Kidney (tissue), 14 donors: Measurements from ENCODE around the gene RERE. TPM values are rescaled to one million over a fixed set of nuclear protein-coding genes. Genes with fewer than 3 reads are reported as not detected.
A peak's percentile ranks its signal among the peaks of the same experiment; 100 is the strongest.

ENCODE experiments used
- DNase-seq, 5 donors: peaks; one replicate each; pipeline ENCODE4 v3.0.0-alpha.2; 2013 to 2020
- FAIRE-seq: peaks from 2 replicates; lab custom pipeline; 2012; peaks lifted over from hg19 to GRCh38; lab: Jason Lieb, UNC
- H3K27ac ChIP-seq, 2 donors: one replicate each; pipeline ENCODE4 v1.7.0; 2013; ENCODE audit warnings: low read depth in 2 of 2, low read length in 2 of 2, inconsistent platforms in 1 of 2
- H3K27me3 ChIP-seq: one replicate; pipeline ENCODE4 v1.7.1; 2013; ENCODE audit warnings: low read length, inconsistent platforms; ENCODE audit not compliant: control insufficient read depth, insufficient read depth
- H3K36me3 ChIP-seq, 3 donors: one replicate each; pipeline versions ENCODE4 v1.7.0 to v1.7.1; 2013; ENCODE audit warnings: low read length in 3 of 3, control low read depth in 1 of 3, inconsistent platforms in 1 of 3; ENCODE audit not compliant: insufficient read depth in 3 of 3, control insufficient read depth in 2 of 3
- H3K4me1 ChIP-seq, 3 donors: one replicate each; pipeline versions ENCODE4 v1.7.0 to v1.7.1; 2013; ENCODE audit warnings: low read length in 3 of 3, inconsistent platforms in 1 of 3, low read depth in 1 of 3; ENCODE audit not compliant: control insufficient read depth in 2 of 3, insufficient read depth in 2 of 3
- H3K4me3 ChIP-seq, 3 donors: one replicate each; pipeline versions ENCODE4 v1.7.0 to v1.8.1; 2013; ENCODE audit warnings: low read length in 3 of 3, control low read depth in 1 of 3, inconsistent platforms in 1 of 3
- H3K9ac ChIP-seq, 3 donors: one replicate each; pipeline versions ENCODE4 v1.7.0 to v1.7.1; 2013; ENCODE audit warnings: low read length in 3 of 3, control low read depth in 1 of 3, inconsistent platforms in 1 of 3
- H3K9me3 ChIP-seq, 3 donors: one replicate each; pipeline versions ENCODE4 v1.7.0 to v1.7.1; 2013; ENCODE audit warnings: low read length in 3 of 3, control low read depth in 1 of 3, inconsistent platforms in 1 of 3; ENCODE audit not compliant: control insufficient read depth in 2 of 3, insufficient read depth in 1 of 3
- intact Hi-C: fragments of 100-400 bp; cut with DNase I; formaldehyde crosslinking; loops from one replicate; pipeline ENCODE4 v1.11.1; 2022
- polyA plus RNA-seq: library from polyadenylated mRNA; stranded (reverse); fragments of 350-450 nt; fragmentation: Illumina TruSeq; extraction: RNeasy Lipid Tissue Mini Kit (QIAGEN cat#74804); gene quantifications from one replicate; pipeline ENCODE4 v1.2.3, GENCODE V29; 2014; ENCODE audit warnings: low read depth, low replicate concordance; ENCODE audit not compliant: insufficient read depth
- total RNA-seq: library from RNA; stranded (reverse); fragmentation: NEBNext Ultra II Directional; extraction: Animal tissue kit (Norgen Biotek cat#: 25700); gene quantifications from one replicate; pipeline ENCODE4 v1.2.1, GENCODE V29; 2021
- TF ChIP-seq, protein P1 (sequence below): IDR thresholded peaks from 3 replicates; pipeline ENCODE4 v1.5.1; 2012; ENCODE audit warnings: mild to moderate bottlenecking, moderate library complexity, borderline replicate concordance; ENCODE audit not compliant: insufficient read depth; ENCODE audit errors: extremely low read depth
- donor health status: control.
- donor health status: control.
- donor health status: control.
- donor health status: control.
- donor health status: control.
- donor health status: DM: yes; HTN: yes; CAD: no.
- donor health status: Normal renal cell carcinoma (clear cell type).

Gene RERE
- total and polyA plus RNA-seq, 2 donors from 2014 or later: 37.2 to 176 TPM

DNA sequence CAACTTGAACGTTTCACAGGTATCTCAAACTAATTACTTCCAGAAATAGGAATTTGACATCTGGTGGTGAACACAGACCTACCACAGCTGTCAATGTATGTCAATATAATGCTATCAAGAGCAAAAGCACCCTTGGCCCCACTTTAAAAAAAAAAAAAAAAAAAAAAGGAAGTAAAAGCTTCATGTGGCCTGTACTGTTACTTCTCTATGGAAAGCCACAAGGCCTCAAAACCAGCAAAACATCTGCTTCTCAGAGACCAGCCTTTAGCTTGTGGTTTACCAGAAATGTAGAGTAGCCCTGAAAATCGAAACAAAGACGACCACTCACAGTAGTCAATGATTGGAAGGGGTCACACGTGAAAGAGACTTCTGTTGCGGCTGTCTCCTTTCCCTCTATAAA, 389.9 kb downstream of the RERE start:
- Histone ChIP-seq H3K27me3 (no peaks in the 10 kb centered on the region), H3K4me3 (no peak overlapping the region), H3K4me1 (peaks cover 4 to 31% (median 31%) of the 10 kb centered on the region in 3 donors), H3K27ac (no peak overlapping the region), H3K9ac (no peak overlapping the region), H3K36me3 (no peaks in the 10 kb centered on the region), H3K9me3 (no peaks in the 10 kb centered on the region)
- FAIRE-seq: no peak
- TF ChIP-seq, protein P1, sequence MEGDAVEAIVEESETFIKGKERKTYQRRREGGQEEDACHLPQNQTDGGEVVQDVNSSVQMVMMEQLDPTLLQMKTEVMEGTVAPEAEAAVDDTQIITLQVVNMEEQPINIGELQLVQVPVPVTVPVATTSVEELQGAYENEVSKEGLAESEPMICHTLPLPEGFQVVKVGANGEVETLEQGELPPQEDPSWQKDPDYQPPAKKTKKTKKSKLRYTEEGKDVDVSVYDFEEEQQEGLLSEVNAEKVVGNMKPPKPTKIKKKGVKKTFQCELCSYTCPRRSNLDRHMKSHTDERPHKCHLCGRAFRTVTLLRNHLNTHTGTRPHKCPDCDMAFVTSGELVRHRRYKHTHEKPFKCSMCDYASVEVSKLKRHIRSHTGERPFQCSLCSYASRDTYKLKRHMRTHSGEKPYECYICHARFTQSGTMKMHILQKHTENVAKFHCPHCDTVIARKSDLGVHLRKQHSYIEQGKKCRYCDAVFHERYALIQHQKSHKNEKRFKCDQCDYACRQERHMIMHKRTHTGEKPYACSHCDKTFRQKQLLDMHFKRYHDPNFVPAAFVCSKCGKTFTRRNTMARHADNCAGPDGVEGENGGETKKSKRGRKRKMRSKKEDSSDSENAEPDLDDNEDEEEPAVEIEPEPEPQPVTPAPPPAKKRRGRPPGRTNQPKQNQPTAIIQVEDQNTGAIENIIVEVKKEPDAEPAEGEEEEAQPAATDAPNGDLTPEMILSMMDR: no peak
- no peak for DNase-seq
- intact Hi-C loops: no loop called here

DNA sequence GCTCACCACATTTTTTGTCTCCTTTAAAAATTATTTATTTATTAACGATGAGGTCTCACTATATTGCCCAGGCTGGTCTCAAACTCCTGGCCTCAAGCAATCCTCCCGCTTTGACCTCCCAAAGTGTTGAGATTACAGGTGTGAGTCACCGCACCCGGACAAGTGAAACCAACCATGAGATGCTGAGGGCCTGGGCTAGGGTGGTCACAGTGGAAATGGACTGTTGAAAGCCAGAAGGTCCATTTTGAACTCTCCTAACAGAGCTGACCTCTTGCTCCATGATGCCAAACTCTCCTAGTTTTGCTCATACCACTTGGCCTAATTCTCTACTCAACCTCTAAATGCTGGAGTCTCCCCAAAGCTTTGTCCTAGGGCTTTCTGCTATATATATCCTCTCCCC, 390.4 kb downstream of the RERE start:
- Histone ChIP-seq H3K27ac (no peak overlapping the region), H3K9ac (no peak overlapping the region), H3K27me3 (no peaks in the 10 kb centered on the region), H3K4me1 (peaks cover 4 to 31% (median 31%) of the 10 kb centered on the region in 3 donors), H3K4me3 (no peak overlapping the region), H3K9me3 (no peaks in the 10 kb centered on the region), H3K36me3 (no peaks in the 10 kb centered on the region)
- DNase-seq (no peak), FAIRE-seq (no peak)
- intact Hi-C loops: no loop called here
- TF ChIP-seq, protein P1: no peak

DNA sequence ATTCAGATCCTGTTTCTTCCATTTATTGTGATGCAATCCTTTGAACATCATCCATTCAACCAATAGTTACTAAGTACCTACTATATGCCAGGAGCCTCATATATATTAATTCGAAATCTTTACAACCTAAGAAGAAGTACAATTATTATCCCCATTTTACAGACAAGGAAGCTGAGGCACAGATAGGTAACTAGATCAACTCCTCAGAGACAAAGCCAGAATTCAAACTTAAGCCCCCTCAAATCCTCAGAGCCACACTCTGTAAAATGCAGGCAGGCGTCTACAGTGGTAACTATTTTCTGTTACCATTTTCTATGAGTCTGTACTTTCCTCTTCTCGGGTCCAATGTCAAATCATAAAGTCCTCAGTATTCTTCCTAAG, 391.7 kb downstream of the RERE start:
- no peak overlapping the region for H3K9ac ChIP-seq
- H3K4me3 ChIP-seq: no peak overlapping the region
- H3K27ac ChIP-seq: no peak overlapping the region
- no peaks in the 10 kb centered on the region for H3K27me3 ChIP-seq
- TF ChIP-seq, protein P1: no peak
- DNase-seq (no peak), FAIRE-seq (no peak)
- peaks cover 4 to 28% (median 26%) of the 10 kb centered on the region in 3 donors for H3K4me1 ChIP-seq
- intact Hi-C loops: no loop called here
- H3K36me3 ChIP-seq: no peaks in the 10 kb centered on the region
- H3K9me3 ChIP-seq: no peaks in the 10 kb centered on the region

DNA sequence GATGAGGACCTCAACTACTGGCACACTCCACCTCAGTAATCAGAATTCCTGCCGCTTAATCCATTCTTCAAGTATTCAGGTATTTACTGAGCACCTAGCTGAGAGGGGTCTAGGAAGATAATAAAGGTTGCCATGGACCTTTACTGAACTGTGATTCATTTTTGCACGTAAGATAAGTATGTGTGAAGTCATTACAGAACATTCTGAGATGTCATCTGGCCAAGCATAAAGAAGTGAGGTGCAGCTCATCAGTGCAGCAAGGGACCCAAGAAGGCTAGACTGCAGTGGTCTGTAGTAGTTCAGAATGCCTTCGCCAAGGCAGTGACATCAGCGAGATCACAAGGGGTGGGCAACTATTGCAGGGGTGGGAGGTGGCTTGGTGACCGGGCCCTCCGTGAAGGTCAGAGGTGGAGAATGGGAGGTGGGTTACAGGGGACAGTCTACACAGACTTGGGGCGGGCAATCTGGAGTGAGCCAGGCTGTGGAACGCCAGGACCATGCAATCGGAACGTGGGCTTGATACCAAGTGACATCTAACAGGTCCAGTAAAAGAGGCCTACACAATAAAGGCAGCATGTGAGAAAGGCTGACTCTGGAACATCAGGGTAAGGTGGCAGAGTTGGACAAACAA, 392.2 kb downstream of the RERE start:
- Histone ChIP-seq H3K9me3 (no peaks in the 10 kb centered on the region), H3K9ac (no peak overlapping the region), H3K27ac (peak overlapping the region; percentile 7 to 95), H3K4me1 (peaks cover 4 to 24% (median 23%) of the 10 kb centered on the region in 3 donors), H3K4me3 (peak overlapping the region in 2 of 3 donors; percentile 60 to 64), H3K27me3 (no peaks in the 10 kb centered on the region), H3K36me3 (no peaks in the 10 kb centered on the region)
- intact Hi-C loops: no loop called here
- FAIRE-seq (no peak), DNase-seq (no peak)
- TF ChIP-seq, protein P1: no peak
